Myocyte (in vitro differentiated cells): Measurements from ENCODE around the gene LRRC28. TPM values are rescaled to one million over a fixed set of nuclear protein-coding genes. Genes with fewer than 3 reads are reported as not detected.
A peak's percentile ranks its signal among the peaks of the same experiment; 100 is the strongest.

Source experiments
- DNase-seq: peaks from one replicate; pipeline ENCODE4 v3.0.0-alpha.2; 2012; ENCODE audit warnings: low read depth
- total RNA-seq: library from RNA; depleted of rRNA; stranded (reverse); fragments of >200 nt; gene quantifications from 2 replicates; pipeline ENCODE4 v1.2.3, GENCODE V29; 2014

LRRC28 gene
- total RNA-seq, 1 donor from 2014 or later, result 50.8 TPM

DNA sequence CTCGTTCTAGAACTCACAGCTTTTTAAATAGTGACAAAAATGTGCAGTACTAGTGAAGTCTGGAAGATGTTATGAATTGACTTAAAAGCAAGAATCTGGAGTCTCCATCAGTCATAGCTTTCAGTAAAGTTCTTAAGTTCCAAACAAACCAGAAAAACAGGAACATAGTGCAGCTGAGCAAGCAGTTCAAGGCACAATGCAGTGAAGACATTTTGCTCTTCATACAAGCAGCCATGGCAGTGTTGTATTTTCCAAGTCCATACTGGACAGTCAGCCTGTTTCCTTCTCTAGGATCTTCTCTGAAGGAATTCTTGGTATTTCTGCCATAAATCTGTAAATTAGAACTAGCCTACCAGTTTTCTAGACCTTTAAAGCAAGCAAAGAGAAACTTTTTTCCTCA is 90.5 kb downstream of the LRRC28 start:
- DNase-seq, result no peak

GRCh38 chr15:99343208-99343607 is 91.9 kb downstream of the LRRC28 start:
- no peak for DNase-seq

GRCh38 chr15:99343881-99344551 is 92.7 kb downstream of the LRRC28 start:
- no peak for DNase-seq

DNA sequence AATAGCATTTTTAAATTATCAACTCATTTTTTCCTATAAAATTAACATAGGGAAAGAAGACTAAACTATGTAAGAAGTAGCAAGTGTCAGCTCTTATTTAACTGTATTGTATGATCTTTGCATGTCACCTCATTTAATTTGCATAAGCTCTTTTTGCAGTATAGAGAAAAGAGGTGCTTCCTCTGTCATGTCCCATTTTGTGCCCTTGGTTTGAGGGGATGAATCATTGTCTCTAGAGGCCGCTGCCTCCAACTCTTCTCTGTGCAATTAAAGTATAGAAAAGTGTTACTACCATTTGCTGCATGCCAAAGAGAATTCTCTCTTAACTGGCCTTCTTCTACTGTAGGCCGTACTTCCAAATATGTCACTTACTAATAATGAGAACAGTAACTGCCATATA is 93.4 kb downstream of the LRRC28 start:
- no peak for DNase-seq

DNA sequence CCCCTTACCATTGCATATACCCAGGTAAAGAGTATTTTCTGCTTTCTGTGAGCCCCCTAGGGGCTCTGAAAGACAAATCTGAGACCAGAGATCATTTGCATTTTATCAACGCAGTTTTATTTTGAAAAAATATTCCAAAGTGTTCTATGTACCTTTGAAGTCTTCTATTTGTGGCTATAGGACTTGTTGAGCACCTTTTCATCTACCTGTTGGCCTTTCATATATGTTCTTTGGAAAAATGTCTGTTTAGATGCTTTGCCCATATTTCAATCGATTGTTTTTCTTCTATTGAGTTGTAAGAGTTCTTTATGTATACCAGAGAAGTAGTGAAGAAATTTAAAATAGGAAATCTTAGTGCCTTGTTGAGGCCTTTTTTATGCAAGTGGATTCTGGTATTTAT is 94.0 kb downstream of the LRRC28 start:
- no peak for DNase-seq

DNA sequence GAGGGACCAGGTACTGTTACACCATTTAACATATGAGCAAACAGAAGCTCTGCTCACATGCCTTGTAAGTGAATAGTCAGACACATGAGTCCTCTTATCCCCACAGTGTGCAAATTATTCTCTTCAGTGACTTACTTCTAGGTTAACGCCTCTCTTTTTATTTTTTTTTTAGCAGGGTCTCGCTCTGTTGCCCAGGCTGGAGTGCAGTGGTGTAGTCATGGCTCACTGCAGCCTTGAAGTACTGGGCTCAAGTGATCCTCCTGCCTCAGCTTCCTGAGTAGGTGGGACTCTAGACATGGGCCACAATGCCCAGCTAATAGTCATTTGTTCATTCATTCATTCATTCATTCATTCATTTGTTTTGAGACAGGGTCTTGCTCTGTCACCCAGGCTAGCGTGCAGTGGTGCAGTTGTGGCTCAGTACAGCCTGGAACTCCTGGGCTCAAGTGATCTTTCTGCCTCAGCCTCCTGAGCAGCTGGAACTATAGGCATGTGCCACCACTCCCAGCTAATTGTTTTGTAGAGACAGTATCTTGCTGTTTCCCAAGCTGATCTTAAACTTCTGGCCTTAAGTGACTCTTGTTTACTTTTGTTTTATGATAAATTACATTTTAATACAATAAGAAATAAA is 94.7 kb downstream of the LRRC28 start:
- DNase-seq, result no peak

- DNase-seq, result no peak
Measured at GRCh38 chr15:99347574-99347973, 96.3 kb downstream of the LRRC28 start.

- no peak for DNase-seq
Measured at GRCh38 chr15:99348412-99348811, 97.1 kb downstream of the LRRC28 start.

GRCh38 chr15:99350408-99350807 is 99.1 kb downstream of the LRRC28 start:
- no peak for DNase-seq

- DNase-seq, result no peak
Measured at GRCh38 chr15:99359769-99360168, 108.5 kb downstream of the LRRC28 start.

GRCh38 chr15:99361545-99362185 is 110.4 kb downstream of the LRRC28 start:
- peak; percentile 18 for DNase-seq

DNA sequence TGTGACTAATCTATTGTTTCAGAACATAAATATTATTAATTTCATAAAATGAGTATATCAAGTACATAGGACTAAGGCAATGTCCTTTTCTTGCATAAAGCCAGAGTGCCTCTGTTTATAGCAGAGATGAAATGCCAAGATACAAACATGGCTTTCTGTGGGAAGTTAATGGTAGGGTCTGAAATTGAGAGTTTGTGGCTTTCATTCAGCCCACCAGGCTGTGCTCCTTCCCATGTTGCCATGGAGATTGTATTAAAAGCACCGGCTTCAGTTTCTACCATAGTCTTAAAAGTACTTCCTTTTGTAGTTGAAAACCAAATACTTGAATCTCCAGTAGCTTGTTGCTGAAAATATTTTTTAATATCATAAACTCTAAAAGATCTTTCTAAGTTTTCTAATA is 114.0 kb downstream of the LRRC28 start:
- no peak for DNase-seq

GRCh38 chr15:99366013-99366412 is 114.7 kb downstream of the LRRC28 start:
- DNase-seq, result no peak

GRCh38 chr15:99368743-99369142 is 117.5 kb downstream of the LRRC28 start:
- DNase-seq, result no peak

DNA sequence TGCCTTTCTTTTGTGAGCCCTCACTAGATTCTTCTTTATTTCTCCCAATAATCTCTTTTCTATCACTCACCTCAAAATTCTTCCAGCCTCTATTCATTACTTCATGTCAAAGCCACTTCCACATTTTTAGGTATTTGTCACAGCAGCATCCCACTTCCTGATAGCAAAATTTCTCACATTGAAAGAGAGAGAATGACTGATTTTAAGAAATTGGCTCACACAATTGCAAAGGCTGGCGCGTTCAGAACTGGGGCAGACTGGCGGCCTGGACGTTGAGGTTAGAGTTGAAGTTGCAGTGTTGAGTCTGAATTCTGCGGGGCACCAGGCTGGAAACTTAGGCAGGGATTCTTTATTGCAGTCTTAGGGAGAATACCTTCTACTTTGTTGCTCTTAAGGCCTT is 117.9 kb downstream of the LRRC28 start:
- no peak for DNase-seq

DNA sequence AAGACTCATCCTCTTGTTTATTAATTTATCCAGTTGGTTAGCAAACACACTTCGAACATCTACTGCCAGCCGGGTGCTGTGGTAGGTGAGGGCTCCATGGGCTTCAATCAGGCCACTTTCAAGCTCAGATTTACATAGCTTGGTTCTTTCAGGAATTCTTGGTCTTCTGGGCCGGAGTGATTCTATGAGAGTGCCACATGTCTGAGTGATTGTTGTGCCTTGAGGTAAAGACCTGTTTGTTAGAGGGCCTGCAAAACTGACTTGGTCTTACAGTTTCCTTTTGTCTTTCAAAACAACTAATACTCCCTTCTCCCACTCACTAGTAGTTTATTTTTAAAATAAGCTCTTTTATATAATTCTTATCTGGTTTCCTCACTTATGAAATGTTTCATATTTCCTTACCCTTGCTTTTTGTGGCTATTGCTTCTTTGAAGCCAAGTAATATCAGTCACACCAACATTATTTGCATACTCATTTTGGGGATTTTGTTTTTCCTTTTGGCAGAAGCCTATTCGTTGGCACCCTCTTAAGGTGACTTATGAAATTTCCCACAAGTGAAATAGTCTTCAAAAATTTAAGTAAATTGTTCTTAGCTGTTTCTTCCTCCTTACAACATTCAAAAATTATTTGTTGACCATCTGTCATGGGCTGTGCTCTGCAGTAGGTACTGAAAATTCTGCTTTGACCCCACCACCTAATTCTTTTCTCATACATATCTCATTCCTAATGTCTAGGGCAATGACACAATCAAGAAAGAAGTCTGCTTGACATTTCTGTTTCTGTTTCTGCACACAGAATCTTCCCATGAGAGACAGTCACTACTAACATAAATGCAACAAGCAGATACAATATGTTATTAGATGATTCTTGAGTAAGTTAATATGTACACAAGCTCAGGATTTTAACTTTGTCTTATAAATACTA is 120.2 kb downstream of the LRRC28 start:
- DNase-seq, result peak; percentile 13

GRCh38 chr15:99385005-99385669 is 133.9 kb downstream of the LRRC28 start:
- DNase-seq, result no peak

DNA sequence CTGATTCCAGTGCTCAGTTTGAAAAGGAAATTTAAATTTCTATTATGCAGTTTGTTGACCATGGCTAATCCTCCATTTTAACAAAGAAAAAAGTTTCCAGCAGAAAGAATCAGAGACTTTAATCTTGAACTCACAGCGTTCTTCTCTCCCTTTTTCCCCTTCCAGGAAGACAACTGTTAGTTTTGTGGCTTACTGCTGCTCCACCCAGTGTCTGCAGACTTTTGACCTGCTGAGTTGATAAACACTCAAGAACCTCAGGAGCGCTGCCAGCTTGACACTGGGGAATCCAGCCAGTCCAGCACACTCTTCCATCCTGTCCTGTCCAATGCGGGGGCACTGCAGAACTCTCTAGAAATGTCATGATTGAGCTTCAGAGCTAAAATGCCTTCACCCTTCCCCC is 134.6 kb downstream of the LRRC28 start:
- peak; percentile 69 for DNase-seq

DNA sequence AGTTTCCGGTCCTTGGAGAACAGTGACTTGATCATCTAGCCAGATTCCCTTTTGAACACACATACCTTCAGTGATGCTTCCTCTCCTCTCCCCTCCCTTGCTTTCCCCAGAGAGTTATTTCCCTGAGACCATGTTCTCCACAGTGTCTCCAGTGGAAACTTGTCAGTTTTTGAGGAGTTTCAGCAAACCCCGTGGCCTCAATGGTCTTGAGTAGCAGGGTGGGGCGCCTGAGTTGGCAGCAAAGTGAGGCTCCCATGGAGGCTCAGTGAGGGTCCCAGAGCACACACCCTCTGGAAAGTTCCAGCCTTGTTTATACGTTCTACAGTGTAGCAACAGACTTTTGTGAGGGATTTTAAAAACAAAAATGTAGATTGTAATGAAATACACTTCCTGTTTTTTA is 135.1 kb downstream of the LRRC28 start:
- DNase-seq, result no peak

DNA sequence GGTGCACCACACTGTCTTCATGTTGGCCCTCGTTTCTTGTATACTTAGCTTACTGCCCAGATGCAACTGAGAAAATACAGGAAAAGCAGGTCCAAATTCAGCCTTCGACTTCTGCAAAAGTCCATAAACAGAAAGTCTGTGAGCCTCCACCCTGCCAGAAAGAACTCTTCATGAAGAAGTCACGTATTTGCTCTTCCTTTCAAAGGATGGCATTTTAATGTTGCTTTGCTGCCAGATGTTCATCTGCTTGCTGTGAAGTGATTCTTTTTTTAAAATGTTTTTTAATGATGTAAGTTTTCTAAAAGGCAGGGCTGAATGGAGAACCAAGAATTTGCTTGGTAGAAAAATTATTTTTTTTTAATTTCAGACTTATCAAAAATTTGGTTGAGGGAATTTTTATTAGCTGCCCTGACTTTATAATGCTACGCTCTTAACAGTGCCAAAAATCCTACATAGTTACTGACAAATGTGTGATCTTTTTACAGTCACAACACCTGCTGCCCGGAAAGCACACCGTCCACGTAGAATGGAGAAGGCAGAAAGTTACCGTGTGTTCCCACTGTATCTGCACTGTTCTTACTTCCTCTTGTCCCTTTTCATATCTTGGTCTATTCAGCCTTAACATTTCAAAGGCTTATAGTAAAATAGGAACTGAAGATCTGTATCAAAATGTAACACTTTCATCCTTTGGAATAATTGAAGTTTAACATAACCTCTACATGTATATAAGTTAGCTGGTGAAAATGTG is 136.3 kb downstream of the LRRC28 start:
- DNase-seq, result no peak
